Measurements from ENCODE around the gene SMKR1.
A peak's percentile ranks its signal among the peaks of the same experiment; 100 is the strongest.
"Not testable (repeated sequence)": the region's sequence is repeated elsewhere in the genome, so short reads cannot be mapped to it uniquely, and the experiment has no call there.

The SMKR1 gene

DNA sequence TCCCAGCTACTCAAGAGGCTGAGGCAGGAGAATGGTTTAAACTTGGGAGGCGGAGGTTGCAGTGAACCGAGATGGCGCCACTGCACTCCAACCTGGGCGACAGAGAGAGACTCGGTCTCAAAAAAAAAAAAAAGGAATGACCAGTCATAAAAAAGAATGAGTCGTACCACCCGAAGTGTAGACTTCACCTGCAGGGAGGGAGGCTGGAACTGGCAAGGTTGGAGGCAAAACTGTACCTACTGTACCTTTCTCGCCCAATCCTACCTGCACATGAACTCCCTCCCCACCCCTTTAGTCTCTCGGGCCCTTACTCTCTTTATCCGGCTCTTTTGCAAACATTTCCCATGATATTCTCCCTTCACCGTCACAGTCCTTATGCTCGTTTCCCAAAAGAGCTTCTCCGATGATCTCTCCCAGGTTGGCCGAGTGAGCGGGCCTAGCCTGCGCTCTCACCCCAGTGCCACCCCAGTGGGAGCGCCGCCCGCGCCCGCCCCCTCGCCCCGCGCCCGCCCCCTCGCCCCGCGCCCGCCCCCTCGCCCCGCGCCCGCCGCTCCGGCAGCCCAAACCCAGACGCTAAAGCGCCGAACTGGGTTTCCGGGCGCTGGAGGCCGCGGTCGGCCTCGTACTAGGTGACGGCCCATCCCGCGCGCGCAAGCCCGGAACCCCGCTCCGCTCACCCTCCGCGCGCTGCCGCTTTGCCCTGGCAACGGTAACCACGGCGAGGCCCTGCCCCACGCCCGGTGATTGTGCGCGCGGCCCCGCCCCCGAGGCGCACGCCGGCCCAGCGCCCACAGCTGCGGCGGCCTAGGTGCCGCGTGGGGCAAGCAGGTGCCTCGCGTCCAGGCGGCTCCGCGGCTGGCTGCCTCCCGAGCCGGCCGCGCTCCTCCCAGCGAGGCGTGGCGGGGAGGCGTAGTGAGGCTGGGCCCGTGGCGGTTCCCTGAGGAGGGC, at the start of gene SMKR1:
SMKR1 (plus strand) TSS at position 772 of the 948 bp plus-strand sequence. CDS start 294 bp downstream, outside the sequence.
- DNase-seq = peak; percentile 92

DNA sequence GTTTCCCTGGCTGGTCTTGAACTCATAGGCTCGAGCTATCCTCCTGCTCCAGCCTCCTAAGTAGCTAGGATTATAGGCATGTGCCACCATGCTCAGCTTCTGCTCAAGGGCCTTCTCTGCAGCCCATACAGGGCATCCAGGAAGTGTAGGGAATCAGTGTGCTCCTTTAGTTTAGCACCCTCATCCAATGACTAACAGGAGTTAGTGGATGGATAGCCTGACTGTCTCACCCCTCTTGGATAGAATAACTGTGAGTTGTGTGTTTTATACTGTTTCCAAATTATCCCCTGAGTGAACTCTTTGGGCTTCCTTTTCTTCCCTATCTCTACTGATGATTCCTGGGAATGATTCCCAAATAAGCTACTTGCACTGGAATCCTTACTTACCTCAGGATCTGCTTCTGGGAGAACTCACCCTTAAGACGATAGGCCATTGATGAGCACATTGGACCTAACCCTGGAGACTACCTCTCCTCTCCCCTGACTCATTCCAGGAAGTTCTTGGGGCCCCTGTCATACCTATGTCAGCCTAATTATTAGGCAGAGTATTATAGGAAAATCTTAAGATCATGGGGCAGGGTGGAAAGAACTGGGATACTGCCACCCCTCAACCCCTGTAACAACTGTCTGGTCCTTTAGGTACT, 49.6 kb upstream of the SMKR1 start:
- DNase-seq = no peak

DNA sequence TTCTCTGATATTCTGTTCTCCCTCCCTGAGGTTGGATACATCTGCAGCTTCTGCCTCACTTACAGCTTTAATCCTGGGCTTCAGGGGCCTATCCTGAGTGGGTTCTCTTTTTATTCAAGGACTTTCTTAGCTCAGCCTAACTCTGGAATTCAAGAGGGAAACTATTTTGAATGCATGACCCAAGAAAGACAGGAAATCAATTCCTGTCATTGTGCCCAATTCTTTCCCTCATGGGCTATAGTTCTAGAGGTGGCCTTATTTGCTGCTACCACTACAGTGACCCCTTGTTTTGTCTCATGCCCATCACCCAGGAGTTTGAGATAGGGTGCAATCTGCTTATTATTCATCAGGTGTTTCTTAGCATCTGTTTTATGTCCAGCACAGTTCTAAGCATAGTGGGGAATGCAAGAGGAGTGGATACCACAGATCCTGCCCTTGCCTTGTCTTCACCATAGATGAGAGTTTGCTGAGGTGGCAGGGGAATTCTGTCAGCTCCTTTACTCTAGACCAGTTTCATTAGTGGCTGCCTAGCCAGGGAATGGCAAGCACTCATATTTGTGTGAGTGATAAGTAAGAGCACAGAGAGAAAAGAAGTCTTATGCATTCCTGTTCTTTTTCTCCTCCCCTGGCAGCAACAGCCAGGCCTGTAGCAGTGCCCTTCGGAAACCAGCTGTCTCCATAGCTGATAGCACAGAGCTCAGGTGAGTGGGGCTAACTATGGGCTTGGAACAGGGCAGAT, 48.7 kb upstream of the SMKR1 start:
- no peak for DNase-seq

DNA sequence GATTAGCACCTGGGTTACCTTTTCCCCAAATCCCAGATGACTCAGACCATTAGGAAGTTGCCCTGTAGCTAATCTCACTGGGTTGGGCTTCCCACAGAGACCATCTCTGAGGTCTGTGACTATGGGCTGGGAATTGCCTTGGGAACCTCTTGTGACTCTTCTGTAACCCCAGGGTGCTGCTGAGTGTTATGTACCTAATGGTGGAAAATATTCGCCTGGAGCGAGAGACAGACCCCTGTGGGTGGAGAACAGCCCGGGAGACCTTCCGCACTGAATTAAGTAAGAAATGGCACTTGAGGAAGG, 48.1 kb upstream of the SMKR1 start:
- no peak for DNase-seq

DNA sequence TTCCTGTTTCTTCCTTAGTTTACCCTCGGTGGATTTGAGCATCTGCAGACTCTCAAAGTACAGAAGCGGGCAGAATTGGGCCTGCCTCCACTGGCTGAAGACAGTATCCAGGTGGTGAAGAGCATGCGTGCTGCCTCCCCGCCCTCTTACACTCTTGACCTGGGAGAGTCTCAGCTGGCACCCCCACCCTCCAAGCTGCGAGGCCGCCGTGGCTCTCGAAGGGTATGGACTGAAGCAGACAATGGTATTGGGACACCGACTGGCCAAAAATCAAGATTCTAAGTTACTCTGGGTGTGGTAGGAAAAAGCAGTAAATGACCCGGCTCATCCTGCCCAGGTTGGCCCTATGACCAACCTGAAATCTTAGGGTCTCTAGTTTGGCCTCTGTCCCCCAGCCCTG, 45.9 kb upstream of the SMKR1 start:
- DNase-seq = no peak

DNA sequence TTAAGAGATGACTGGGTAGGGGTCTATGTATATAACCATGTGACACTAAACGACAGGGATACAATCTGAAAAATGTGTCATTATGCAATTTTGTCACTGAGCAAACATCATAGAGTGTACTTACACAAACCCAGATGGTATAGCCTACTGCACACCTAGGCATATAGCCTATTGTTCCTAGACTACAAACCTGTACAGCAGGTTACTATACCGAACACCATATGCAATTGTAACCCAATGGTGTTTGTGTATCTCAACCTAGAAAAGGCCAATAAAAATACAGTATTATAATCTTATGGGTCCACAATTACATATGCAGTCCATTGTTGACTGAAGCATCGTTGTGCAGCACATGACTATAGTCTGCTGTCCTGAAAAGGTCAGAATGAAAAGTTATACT, 45.2 kb upstream of the SMKR1 start:
- DNase-seq = no peak

DNA sequence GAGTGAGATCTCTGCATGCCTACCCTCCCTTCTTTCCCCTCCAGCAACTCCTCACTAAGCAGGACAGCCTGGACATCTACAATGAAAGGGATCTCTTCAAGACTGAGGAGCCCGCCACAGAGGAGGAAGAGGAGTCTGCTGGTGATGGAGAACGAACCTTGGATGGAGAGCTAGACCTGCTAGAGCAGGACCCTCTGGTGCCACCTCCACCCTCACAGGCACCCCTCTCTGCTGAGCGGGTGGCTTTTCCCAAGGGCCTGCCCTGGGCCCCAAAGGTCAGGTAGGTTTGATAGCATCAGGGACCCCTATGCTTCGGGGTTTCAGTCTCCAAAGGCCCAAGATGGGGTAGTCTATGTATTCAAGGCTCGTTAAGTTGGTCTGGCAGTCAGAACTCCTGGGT, 44.2 kb upstream of the SMKR1 start:
- no peak for DNase-seq

DNA sequence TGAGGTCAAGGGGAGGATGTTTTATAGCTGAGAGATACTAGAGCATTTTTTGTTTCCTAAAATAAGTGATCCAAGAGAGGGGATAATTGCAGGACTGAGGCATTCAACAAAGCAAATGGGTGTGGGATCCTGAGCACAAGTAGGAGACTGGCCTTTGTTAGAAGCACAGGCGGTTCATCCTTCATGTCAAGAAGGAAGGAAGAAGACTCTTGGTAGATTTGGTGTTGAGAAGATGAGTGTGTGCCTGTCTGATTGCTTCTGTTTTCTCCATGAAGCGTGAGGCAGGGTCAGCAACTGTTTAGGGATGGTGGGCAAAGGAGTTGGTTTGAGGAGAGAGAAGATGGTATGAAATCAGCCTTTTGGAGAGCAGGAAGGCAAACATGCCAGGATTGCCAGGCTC, 40.5 kb upstream of the SMKR1 start:
- no peak for DNase-seq

DNA sequence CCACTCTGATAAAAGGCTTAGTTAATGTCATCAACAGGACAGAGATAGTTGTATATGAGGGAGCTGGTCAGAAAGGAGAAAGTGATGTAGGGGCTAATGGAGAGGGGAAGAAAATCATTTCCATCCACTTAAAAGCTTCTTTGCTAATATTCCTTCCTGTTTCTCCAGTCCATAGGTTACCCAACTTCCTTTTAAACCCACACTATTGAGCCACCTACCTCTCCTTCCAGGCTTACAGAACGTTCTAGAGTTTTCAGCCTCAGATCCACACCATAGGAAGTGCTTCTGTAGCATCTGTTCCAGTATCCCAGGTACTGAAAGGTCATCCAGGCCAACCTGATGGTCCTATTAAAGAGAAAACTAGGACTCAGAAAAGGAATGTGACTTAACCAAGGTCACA, 39.9 kb upstream of the SMKR1 start:
- DNase-seq = no peak

DNA sequence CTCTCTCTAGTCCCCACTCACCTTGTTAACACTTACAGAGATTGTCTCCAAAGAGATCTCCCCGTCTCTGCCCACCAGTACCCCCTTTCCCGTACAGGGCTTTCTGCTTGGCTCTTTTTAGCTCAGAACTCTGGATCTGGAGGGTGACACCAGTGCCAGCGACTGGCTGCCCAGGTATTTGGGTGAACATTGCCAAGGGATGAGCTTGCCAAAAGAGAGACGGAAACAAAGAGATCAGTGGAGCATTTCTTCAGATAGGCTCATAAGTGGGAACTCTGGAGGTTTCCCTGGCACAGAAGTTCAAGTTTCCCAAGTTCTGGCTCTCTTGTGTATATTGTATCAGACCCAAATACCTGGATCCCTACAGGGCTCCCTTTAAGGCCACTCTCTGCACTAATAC, 38.1 kb upstream of the SMKR1 start:
- DNase-seq = no peak

DNA sequence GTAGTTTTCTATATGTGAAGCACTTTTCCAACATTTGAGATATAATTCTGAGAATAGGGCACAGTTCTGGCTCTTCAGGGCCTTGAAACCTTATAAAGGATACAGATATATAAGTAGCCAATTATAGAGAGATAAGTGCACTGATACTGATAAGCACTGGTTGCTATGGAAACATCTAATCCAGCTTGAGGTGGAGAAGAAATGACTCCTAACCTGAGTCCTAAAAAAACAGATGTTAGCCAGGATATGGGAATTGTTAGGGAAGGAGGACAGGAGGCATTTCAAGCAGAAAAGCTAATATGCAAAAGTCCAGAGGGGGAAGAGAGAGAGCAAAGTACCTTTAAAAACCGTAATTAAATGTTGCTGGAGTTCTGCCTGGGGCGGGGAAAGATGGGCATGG, 37.3 kb upstream of the SMKR1 start:
- DNase-seq = no peak

DNA sequence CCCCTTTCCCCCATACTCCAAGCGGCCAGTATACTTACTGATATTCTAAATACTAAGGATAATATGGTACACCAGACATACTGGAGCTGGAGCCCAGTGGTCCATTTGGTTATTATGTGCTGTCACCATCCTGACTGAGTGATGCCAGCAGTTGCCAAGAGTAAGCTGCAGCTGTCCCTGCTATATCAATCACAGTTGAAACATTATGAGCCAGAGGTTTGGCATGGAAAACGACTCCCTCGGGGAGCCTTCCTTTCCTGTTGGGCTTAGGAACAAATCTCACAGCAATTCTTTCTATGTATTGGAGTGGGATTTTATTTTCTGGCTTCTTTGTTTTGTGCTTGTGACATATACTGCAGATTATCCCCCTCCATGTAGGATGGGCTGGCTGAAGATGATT, 35.5 kb upstream of the SMKR1 start:
- no peak for DNase-seq

DNA sequence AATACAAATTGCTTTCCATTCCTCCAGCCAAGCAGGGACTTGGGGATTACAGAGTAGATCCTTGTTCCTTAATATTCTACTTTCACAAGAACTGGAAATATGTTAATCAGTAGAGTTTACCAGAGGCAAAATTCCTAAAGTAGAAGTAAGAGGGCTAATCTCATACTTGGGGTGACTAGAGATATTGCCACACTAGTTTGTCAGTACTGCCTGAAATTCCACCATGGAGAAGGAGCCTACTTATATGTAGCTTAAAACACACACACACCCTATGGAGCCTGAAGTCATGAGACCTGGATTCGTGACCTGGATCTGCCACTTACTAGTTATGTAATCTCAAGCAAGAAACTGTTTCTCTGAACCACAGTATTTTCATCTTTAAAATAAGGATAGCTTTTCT, 34.2 kb upstream of the SMKR1 start:
- no peak for DNase-seq

DNA sequence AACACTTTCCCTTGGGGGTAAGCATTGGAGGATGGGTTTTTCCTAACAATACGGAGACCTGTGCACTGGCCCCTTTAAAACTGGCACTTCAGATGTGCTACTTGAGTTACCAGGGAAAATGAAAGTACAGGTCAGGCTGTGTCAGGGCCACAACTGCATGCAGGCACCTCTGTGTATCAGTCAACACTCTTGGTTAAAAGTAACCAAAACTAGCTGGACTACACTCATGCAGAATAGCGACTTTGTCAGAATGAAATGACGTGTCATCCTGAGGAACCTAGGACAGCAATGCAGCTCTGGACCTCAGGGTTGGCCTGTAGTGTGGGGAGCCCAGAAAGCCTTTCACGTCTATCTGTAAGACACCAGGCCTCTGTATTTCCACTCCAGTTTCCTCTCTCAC, 33.8 kb upstream of the SMKR1 start:
- DNase-seq = no peak

DNA sequence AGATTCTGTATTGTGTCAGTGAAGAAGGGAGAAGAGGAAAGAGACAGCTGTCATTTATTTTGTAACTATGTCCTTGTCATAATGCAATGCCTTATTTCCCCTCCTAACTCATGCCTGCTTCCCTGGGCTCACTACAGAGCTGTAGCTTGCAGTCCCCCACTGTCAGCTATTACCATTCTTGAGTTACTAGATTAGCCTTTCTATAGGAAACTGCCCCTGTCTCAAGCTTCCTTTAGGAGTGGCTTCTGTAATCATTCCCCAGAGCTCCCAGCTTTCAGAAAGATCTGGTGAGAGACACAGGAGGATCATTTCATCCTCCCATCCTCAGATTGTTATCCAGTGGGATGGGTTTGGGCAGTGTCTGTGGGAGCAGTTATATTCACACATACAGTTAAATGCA, 32.4 kb upstream of the SMKR1 start:
- no peak for DNase-seq

DNA sequence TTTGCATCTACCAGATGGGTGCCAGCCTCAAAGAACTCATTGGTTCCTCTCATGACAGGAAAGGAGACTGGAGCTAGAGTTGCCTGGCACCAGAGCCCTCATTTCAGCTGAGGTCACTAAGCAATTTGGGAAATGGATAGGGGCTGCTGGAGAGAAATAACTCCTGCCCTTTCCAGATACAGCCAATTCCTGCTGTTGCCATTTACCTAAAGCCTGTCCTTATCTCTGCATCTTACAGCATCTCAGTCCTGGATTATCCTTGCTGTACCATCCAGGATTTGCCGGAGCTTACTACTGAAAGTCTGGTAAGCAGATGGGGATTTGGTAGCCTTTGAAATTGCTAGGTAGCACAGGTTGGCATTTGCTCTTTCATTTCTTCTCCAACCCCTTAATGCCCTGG, 31.9 kb upstream of the SMKR1 start:
- no peak for DNase-seq

DNA sequence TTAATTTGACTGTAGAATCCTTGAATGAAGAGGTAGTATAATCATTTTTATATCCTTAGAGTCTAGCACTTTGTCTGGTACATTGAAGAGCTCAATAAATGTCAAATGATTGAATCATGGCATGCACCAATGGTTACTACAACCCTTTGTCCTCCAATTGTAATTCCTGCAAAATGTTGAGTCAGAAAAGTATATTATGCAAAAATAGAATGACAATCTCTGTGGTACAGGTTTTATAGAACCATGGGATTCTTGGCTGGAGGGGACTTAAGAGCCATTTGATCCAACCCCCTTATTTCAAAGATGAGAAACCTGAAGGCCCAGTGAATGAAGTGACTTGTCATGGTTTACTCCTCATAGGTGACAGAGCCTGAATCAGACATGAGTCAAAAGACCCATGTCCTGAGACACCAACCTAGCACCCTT, 30.9 kb upstream of the SMKR1 start:
- no peak for DNase-seq

DNA sequence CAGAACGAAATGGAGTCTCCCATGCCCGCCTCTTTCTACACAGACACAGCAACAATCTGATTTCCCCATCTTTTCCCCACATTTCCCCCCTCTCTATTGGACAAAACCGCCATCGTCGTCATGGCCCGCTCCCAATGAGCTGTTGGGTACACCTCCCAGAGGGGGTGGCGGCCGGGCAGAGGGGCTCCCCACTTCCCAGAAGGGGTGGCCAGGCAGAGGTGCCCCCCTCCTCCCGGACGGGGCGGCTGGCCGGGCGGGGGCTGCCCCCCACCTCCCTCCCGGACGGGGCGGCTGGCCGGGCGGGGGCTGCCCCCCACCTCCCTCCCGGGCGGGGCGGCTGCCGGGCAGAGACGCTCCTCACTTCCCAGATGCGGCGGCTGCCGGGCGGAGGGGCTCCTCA, 26.4 kb upstream of the SMKR1 start:
- not testable (repeated sequence) for DNase-seq

DNA sequence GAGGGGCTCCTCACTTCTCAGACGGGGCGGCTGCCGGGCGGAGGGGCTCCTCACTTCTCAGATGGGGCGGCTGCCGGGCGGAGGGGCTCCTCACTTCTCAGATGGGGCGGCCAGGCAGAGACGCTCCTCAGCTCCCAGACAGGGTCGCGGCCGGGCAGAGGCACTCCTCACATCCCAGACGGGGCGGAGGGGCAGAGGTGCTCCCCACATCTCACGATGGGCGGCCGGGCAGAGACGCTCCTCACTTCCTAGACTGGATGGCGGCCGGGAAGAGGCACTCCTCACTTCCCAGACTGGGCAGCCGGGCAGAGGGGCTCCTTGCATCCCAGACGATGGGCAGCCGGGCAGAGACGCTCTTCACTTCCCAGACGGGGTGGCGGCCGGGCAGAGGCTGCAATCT, 25.9 kb upstream of the SMKR1 start:
- DNase-seq = not testable (repeated sequence)

DNA sequence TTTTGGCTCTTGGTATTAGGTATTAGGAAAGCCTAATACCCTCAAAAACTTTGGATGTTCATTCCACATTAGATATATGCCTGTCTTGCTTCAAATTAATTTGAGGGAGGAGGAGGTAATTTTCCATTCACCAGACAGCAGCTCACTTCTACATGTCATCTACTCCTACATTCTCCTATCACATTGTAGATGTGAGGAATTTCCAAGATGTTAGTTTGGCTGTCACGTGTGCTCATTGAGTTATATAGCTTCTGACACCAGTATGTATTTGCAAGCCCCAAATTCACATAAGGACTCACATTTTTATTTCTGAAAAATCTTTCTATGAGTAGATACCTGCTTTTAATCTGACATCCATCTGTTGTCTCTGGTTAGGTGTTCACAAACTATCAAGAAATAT, 22.5 kb upstream of the SMKR1 start:
- DNase-seq = no peak

DNA sequence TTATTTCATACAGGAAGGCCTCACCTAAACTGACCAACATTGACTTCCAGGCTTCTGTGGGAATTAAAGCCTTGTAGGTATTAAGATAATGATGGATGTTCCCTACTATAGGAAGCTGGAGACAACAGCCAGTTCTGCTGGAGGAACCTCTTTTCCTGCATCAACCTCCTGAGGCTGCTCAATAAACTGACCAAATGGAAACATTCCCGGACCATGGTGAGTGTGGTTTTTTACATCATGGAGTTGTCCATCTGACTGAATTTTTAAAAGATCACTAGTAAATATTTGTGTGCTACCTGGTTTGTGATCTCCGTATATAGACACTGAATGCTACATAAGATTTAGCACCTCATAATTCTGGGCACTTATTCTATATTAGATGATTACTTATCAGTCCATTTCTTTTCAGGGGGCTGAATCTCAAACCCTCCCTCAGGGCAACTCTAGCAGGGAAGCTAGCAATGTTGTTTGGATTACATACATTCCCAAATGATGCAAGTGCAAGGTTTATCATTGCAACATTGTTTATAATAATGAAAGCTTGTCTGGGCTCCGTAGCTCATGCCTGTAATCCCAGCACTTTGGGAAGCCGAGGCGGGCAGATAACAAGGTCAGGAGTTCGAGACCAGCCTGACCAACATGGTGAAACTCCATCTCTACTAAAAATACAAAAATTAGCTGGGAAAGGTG, 21.5 kb upstream of the SMKR1 start:
- no peak for DNase-seq

DNA sequence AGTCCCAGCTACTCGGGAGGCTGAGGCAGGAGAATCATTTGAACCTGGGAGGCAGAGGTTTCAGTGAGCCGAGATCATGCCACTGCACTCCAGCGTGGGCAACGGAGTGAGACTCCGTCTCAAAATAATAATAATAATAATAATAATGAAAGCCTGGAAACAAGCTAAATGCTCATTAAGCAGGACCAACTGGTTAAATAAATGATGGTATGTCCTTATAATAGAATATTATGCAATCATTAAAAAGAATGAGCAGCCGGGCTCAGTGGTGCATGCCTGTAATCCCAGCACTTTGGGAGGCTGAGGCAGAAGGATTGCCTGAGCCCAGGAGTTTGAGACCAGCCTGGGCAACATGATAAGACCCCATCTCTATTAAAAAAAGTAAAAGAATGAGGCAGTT, 21.0 kb upstream of the SMKR1 start:
- DNase-seq = not testable (repeated sequence)

DNA sequence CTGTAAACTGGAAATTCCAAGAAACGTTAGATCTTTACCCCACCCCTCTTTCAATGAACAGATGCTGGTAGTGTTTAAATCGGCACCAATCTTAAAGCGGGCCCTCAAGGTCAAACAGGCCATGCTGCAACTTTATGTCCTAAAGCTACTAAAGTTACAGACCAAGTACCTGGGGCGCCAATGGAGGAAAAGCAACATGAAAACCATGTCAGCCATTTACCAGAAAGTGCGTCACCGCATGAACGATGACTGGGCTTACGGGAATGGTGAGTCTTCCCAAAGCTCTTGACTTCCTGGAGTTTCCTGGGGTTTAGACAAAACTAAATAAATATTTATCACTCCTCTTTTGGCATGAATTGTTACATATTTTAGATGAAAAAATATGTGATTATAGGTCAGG, 19.6 kb upstream of the SMKR1 start:
- no peak for DNase-seq

Measured in activated T-cell treated with anti-CD3 and anti-CD28 coated beads, Interleukin-2, amount 50 U/mL, for 1 hour (primary cell).